Bone marrow (tissue), 2 donors: ENCODE measurements around the gene USP36.

Source experiments
- DNase-seq, 2 donors: peaks; one replicate each; lab custom pipeline; 2025; lab: John Stamatoyannopoulos, UW

Gene USP36

DNA sequence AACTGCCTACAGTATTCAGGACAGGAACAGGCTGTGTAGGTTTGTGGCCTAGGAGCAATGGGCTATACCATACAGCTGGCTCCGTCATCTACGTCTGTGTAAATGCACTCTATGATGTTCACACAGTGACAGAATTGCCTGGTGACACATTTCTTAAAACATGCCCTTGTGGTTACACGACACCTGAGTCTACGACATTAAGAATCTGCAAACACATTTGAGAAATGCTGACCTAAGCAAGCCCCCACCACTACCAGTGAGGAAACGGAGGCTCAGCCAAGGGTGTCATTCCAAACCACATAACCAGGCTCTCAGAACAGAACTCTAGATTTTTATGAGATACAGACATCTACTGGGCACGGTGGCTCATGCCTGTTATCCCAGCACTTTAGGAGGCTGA, 23.5 kb downstream of the USP36 start:
- no peak for DNase-seq

DNA sequence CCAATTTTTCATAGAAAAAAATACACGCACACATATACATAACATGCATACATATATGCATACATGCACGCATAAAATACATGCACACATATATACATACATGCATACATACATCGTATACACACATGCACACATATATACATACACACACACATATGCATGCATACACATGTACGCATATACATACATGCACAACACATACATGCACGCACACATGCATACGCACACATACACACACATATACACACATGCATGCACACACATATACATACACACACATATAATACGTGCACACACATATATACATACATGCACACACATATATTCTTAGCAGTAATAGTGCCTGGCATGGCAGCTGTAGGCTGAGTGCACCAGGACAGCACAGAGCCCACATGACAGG, 24.9 kb downstream of the USP36 start:
- no peak for DNase-seq

DNA sequence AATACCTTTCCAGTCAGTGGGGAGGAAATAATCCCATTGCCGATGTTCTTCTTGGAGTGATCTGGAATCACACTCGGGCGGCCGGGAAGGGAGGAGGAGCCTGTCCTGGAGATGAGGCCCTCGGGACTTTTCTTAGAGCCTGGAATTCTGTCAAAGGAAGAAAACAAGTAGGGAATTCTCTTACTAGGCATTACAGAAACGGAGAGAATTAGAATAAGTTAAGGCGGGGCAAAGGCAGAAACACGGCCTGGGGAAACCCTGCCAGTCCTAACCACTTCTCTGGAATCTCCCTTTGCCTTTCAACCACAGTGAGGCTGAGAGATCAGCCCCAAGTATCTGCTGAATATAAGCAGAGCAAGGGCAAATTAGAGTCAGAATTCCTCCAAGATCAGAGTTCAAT, 27.8 kb downstream of the USP36 start:
- DNase-seq, result no peak

DNA sequence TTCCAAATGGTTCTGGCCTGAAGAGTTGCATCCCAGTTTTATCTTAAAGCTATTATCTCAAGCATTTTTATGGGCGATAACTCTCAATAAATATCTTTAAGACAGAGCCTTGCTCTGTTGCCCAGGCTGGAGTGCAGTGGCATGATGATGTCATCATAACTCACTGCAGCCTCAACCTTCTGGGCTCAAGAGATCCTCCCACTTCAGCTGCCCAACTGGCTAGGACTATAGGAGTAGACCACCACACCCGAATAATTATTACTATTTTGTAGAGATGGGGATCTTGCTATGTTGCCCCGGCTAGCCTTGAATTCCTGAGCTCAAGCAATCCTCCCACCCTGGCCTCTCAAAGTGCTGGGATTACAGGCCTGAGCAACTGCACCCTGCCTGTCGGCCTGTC, 32.5 kb downstream of the USP36 start:
- no peak for DNase-seq

DNA sequence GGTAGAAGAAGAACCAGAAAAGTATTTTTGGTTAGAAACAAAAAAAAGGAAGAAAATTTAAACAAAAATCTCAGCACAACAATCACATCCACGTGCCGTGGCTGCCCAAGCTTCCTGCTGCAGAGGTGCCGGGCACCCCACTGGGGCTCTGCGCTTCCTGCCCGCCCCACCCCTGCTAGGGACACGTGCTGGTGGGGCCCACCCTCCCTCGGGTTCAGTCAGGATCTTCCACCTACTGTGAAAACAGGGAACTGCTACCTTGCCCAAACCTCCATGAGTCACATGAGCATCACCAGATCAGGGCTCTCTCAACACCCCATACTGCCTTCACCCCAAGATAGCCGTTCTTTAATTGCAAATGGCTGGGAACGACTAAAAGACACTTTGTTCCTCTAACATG, 34.2 kb downstream of the USP36 start:
- DNase-seq, result peak in 1 of 2 donors; percentile 9

DNA sequence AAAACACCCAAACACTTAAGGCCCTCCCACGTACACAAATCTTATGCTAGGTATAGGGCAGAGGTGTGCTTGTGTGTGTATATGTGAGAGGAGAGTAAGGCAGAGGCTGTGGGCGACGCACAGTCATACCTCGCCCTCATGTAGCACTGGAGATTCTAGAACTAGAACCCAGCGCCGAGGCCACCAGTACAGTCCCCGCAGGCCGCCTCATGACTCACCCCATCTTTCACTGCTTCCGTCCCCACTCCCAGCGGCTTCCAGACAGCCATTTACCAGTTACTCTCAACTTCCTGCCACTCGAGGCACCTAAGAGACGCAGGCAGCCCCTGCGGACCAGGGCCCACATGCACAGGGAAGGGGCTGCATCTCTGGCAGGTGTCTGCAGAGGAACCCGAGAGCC, 35.3 kb downstream of the USP36 start:
- no peak for DNase-seq

DNA sequence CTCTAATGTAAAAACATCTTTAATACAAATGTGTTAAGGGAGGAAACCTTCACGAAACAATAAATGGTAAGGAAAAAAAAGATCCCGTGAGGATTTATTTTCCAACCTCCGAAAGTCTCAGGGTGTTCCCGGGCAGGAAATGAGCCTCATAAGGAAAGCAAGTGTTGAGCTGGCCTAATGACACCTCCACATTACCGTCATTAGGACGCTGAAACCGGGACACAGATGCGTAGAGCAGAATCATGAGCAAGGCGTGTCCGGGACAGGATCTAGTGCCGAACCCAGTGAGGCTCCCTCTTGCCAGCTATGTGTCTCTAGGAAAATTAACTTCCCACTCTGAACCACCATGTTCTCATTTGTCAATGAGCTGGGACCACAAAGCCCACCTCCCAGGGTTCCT, 35.8 kb downstream of the USP36 start:
- DNase-seq, result no peak

DNA sequence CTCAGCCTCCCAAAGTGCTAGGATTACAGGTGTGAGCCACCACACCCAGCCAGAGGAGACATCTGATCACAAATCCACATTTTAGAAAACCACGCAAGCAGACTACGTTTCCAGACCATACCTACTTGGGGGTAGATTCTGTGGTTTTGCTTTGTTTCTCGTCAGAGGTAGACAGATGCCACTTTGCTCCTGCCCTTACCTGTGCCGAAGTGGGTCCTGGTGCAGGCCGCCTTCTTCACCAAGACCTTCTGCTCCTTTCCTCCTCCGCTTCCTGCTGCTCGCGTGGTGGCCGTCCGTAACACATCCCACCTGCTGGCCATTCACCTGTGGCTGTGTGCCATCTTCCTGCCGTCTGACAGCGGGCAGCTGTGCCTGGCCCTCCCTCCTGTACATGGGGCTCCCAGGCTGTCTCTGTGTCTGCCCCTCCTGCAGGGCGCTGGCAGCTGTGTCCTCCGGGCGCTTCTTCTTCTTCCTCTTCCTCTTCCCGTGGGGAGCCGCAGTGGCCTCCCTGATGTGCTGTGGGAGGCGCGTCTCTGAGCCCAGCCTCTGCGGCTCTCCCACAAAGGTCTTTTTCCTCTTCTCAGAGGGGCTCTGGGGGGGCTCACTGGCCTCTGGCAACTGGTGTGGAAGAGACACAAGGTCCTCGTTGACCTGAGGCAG, 37.3 kb downstream of the USP36 start:
- peak in 1 of 2 donors; percentile 55 for DNase-seq

DNA sequence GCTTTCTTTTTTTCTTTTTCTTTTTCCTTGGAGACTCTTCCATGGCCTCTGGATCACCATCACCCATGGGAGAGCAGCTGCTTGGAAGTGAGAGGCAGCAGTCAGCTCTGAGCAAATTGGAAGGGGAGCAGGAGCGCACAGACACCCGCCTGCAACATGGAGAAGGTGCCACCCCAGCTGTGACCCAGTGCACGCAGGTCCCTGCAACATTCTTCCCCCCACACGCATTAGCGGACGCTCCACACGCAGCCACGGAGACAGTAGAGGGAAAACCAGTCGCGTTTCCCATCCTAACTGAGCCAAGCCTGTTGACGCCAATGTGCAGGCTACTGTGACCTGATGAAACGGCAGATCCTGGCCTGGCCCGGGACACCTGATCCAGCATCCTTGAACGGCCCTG, 38.2 kb downstream of the USP36 start:
- DNase-seq, result no peak

DNA sequence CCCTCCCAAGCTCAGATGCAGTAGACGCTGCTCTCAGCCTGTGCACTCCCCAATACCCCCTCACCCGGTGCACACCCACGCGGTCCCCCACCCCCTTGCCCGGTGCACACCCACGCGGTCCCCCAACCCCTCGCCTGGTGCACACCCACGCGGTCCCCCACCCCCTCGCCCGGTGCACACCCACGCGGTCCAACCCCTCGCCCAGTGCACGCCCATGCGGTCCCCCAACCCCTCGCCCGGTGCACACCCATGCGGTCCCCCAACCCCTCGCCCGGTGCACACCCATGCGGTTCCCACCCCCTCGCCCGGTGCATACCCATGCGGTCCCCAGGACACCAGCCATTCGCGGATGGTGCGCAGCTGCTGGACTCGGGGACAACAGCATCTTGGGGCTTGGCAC, 38.6 kb downstream of the USP36 start:
- DNase-seq, result no peak

DNA sequence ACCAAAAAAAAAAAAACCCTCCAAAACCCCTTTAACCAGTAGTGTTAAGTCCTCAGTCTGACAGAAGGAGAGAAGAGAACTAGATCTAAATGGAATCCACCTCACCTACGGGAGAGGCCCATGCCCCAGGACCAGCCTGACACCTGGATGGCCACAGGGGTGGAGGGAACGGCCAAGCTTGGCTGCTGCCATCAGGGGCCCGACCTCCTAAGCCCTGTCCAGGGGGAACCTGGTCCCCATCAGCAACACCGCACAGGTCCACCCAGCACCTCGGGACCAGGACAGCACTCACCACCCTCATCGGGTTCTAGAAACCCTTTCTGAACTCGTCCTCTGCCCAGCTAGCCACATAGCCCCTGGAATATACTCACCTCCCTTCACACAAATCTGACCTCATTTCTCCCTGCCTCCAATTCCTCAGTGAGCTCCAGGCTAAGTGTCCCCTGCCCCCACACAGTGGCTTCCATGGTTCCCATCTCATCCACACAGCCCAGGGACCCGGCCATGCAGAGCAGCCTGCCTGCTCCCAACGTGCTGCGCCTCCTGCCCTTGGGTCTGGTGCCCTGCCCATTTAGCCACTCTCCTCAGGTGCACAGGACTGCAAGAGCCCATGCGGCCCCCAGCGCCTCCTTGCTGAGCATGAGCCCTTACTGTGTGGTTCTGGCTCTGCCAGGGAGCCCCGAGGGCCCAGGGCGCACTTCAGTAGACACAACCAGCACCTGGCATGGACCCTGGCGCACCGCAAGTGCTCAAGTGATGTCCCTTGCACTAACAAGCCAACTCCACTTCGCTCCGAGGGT, 40.3 kb downstream of the USP36 start:
- no peak for DNase-seq

DNA sequence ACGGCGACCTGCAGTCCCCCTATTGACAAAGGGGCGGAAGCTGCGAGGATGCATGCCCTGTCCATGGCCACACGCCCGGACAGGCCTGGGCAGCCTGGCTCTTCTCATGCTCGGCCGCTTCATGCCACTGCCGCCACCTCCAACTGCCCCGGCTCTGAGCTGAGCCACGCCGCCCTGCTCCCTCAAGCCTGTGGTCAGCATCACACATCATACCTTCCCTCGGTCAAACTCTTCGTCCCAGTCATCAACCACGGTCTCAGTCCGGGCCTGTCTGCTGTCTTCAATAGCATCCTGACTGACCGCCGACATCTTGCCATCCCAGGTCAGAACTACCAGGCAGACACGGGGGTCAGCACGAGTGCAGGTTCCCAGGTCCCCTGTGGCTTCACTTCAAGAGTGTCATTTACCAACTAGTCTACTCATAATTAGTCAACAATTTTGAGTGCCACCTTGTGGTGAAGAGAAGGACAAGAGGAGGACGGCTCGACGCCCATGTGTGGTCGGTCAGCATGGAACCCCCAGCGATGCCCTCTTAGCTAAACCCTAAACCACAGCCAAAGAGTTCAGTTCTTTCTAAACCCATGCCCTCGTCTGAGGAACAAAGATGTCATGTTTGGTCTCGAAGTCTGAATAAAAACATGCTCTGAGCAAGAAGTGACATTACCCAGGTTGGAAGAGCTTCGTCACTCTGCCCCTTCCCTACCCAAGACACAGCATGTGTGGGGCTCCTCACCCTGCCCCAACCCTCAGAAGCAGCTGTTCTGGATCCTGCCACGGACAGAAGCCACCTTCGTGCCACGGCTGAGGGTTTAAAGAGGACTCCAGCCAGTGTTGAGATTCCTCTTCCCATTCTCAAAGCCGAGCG, 41.7 kb downstream of the USP36 start:
- DNase-seq, result no peak

DNA sequence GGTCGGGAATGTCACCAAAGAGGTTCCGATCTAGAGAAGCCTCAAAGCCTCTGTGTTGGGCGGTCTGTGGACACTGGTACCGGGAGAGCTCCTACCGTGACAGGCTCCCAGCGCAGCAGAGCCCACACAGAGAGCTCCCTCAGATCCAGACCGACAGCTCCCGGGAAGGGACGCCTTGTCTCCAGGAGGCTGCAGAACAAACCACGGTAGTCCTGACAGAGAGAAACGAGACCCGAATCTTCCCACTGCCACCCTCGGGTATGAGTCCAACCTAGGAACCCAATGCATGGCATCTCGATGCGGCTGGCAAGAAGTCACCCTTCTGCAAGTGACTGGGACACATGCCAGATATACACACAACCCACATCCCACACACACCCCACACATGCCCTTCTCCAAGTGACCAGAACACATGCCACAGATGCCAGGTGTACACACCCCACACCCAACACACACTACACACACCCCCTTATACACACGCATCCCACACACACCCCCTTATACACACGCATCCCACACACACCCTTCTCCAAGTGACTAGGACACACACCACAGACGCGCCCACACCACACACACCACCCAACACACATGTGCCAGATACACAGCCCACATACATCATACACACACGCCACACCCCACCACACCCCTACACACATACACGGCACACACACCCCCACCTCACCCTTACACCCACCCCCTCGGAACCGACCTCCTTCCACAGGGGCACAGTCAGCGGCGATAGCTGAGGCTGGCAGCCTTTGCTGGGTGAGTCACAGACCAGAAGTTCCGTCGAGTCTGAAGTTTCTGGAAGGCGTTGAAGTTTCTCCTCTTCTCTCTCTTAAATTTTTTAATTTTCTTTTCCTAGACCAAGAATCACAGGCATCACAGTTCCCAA, 42.7 kb downstream of the USP36 start:
- no peak for DNase-seq

DNA sequence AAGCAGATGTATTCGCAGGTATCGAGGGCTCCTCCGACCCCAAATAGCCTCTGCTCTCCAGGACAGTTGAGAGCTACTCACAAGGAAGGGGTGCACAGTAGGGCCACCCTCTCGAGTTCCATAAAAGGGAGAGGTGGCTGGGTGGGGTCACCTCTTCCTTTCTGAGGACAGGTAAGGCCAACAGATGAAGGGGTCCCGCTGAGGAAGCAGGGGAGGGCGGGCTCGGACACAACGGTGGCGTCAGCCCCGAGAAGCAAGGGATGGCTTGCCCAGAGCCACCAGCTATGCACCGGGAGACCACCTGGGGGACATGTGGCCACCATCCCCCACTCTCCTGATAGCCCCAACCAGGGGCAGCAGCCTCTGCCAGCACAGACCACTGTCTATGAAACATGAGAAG, 43.4 kb downstream of the USP36 start:
- DNase-seq, result no peak

DNA sequence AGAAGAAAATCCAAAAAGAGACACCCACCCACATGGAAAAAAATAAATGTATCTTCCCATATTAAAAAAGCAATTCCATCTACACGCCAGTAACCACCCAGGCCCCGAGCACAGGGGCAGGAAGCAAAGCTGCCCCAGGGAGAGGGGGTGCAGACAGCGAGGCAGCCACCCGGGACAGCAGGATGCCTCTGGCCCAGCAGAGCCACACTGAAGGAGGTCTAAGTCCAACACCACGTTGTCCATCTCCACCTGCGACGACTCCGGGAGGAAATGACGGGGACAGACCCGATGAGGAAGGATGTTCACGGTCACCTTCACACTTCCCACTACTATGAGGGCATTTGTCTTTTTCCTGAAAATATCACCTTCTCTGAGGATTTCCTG, 44.1 kb downstream of the USP36 start:
- no peak for DNase-seq

DNA sequence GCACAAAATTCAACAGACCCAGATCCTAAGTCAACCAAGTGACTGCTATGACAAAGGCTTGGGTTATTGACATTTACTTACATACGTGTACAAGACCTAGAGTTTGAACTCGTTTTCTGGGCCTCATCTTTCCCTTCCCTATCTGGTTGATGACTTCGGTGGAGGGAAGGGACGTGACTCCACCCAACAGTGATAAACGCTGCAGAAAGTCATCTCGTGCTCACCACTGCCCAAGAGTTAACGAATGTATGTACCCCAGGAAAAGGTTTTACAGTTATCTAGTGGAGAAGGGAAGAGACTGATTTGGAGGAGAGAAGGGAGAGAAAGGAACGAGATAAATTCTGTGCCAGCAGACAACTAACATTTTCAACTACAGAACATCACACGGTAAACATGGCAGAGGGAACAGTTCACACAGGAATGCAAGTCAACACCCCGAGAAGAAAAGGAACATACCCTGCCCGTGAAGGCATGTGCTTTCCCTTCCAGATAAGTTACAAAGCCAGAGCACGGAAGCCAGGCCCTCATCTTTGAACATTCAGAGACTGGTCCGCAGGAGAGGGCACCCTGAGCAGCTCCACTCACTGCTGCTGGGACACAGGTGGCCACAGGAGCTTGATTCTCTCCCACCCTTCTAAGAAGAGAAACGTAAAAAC, 44.6 kb downstream of the USP36 start:
- no peak for DNase-seq

DNA sequence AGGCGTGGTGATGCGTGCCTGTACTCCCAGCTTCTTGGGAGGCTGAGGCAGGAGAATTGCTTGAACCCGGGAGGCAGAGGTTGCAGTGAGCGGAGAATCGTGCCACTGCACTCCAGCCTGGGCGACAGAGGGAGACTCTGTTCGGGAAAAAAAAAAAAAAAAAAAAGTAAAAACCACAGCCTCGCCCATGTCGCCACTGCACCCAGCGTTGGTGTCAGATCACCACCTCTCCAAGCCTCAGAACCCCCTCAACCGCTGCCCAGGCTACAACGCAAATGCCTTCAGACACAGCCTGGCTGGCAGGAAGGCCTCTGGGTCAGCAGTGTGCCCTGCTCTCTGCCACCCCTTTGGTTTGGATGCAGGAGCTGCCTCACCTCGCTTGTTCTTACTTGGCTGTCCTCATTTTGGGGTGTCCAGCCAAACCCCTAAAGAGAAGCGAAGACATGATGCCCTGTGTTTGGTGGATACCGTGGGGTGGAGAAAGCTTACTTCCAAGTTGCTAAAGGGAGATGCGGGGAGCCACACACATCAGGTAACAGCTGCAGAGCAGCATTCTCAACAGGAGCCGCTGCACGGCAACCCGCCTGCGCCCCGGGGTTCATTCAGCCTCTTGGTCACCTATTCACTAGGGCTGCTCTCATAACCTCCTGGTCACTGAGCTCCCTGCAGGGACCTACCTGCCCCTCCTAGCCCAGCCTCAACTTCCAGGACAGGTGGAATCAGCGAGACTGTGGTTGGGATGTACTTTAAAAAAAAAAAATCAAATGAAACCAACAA, 45.6 kb downstream of the USP36 start:
- no peak for DNase-seq

DNA sequence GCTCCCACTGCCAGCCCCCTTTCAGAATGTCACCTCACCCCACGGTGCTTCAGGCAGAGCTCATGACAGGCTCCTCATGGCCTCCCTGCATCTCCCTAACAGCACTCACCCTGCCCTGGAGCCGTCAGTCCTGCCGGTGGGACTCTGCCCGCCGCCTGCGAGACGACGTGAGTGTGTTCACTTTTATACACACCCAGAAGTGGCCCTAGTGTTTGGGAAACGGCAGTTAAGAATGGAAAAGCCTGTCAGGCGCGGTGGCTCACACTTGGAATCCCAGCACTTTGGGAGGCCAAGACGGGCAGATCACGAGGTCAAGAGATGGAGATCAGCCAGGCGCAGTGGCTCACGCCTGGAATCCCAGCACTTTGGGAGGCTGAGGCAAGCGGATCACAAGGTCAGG, 46.2 kb downstream of the USP36 start:
- no peak for DNase-seq

DNA sequence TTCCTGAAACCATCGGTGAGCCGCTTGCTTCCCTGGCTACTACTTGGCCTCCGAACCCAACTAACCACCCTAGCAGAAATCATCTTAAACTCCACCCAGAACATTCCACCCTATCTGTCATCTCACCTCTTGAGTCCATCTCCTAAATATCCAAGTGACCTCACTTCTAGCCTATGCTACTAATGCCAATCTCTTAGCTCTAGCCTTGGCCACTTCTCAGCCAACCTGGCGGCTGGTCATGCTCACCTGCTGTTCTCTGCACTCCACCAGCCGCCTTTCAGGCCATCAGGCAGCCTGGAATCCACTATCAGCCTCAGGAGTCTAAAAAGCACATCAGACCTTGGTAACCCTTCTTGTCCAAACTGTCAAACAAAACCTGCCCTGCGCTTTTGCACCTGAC, 46.6 kb downstream of the USP36 start:
- no peak for DNase-seq

DNA sequence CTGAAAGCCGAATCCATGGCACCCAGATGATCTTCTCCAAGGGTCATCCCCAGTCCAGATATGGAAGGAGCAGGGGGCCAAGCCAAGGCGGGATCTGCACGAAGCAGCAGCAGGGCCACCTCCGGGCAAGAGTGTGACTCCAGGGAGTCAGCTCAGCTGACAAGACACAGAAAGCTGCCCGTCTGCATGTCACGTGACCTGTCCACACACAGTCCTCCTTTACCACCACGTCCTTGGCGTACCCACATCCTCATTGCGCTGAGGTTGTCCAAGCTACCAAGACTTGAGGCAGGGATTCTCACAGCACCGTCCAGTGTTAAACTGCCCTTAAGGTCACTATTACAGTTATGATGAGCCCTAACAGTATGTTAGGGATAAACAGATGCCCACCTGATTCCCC, 47.2 kb downstream of the USP36 start:
- no peak for DNase-seq
